Large intestine (tissue), 3 donors: ENCODE results near the gene MINDY4B. TPM values are rescaled to one million over a fixed set of nuclear protein-coding genes. Genes with fewer than 3 reads are reported as not detected.
"Not testable (repeated sequence)": the region's sequence is repeated elsewhere in the genome, so short reads cannot be mapped to it uniquely, and the experiment has no call there.

Source experiments
- DNase-seq, 2 donors: peaks; one replicate each; pipeline versions ENCODE4 v3.0.0 to v3.0.0-alpha.2; 2013
- H3K27ac ChIP-seq: one replicate; pipeline ENCODE4 v1.5.1; 2013; ENCODE audit warnings: low read length
- H3K27me3 ChIP-seq: 2 replicates; pipeline ENCODE4 v1.6.1; 2013; ENCODE audit warnings: low read length; ENCODE audit not compliant: control insufficient read depth, insufficient read depth
- H3K36me3 ChIP-seq: 2 replicates; pipeline ENCODE4 v1.6.1; 2013; ENCODE audit warnings: low read length; ENCODE audit not compliant: control insufficient read depth, insufficient read depth
- H3K4me1 ChIP-seq: one replicate; pipeline ENCODE4 v1.6.1; 2013; ENCODE audit warnings: low read length; ENCODE audit not compliant: control insufficient read depth, insufficient read depth
- H3K4me3 ChIP-seq: one replicate; pipeline ENCODE4 v1.5.1; 2013; ENCODE audit warnings: low read length
- H3K9me3 ChIP-seq: one replicate; pipeline ENCODE4 v1.6.1; 2013; ENCODE audit warnings: mild to moderate bottlenecking, low read depth, low read length, moderate library complexity; ENCODE audit not compliant: control insufficient read depth
- WGBS: methylation state at CpG from one replicate; pipeline ENCODE4 v1.1.5; 2013; ENCODE audit warnings: low lambda C conversion rate; ENCODE audit not compliant: insufficient coverage; 5-methylcytosine and 5-hydroxymethylcytosine counted together
- polyA plus RNA-seq: library from polyadenylated mRNA; unstranded; fragments of 120-200 nt; gene quantifications from one replicate; pipeline ENCODE4 v1.2.1, GENCODE V29; 2013

The MINDY4B gene
- polyA plus RNA-seq, 1 donor: 0.91 TPM

DNA sequence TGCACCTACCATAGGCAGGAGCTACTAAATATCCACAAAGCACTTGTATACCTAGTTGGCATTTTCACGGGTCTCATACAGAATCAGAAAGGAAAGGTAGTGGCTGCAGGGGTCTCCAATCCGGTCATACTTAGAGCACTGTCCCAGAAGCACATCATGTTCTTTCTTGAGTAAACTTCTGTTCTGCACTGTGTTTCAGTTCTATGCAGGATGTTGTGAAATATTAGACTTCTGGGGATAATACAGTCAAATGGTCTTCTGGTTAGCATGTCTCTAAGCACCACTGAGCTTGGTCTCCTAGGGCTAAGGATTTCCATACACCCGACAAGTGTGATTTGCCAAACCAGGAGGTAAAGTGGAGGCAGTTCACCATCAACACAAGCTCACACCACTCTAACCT, 27.9 kb downstream of the MINDY4B start:
- Histone ChIP-seq H3K4me3 (no peak overlapping the region), H3K36me3 (no peaks in the 10 kb centered on the region), H3K9me3 (no peaks in the 10 kb centered on the region), H3K27ac (no peak overlapping the region), H3K4me1 (no peaks in the 10 kb centered on the region), H3K27me3 (no peaks in the 10 kb centered on the region)
- no CpG with 5 or more reads among the region's 3 CpGs for WGBS
- no peak for DNase-seq

DNA sequence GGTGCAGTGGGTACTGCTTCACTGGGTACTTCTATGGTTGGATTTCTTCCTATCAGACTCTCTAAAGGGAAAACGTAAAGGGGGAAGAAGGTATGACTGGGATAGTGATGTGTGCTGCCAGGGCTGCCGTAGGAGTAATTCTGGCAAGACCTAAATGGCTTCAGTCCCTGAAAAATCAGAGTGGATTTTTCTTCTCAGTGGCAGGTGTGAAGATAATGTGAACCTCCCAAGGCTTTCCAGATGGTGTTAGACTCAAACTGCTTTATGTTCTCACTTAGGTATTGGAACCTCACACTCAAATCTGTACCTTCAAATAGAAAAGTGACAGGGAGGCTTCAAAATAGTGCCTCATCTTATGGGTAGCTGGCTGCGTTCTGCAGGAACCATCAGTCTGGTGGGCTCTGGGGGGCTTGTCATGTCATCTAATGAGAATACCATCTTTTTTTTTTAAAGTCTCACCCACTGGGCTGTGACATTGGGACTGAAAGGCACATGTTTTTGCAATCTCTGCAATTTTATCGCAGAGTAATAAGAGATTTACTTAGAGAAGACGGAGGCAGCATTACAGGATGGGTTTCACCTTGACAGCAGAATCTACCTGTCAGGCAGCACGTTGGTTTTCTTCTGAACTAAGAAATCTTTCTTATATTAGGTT, 28.5 kb downstream of the MINDY4B start:
- no peak for DNase-seq
- H3K27me3 ChIP-seq: no peaks in the 10 kb centered on the region
- no peak overlapping the region for H3K27ac ChIP-seq
- no peaks in the 10 kb centered on the region for H3K4me1 ChIP-seq
- 83% methylated on average over 3 of the region's 6 CpGs for WGBS
- H3K4me3 ChIP-seq: no peak overlapping the region
- H3K36me3 ChIP-seq: no peaks in the 10 kb centered on the region
- no peaks in the 10 kb centered on the region for H3K9me3 ChIP-seq

DNA sequence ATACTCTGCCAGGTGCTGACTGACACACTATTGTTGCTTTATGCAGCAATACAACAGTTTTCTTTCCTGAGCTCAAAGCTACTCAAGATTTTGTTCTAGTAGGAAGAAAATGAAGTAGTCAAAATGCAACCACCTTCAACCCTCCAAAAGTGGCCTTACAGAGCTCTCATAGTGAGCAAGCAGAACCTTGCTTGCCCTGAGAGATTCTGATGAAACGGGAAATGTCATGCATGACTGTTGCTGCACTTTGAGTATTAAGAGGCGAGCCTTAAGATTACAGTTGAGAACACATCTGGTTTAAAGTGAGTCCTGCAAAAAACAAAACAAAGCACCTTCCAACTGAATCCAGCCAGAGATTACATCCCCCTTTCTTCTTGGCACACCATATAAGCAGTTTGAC, 29.7 kb downstream of the MINDY4B start:
- H3K9me3 ChIP-seq: no peaks in the 10 kb centered on the region
- DNase-seq: no peak
- H3K4me1 ChIP-seq: no peaks in the 10 kb centered on the region
- no peak overlapping the region for H3K4me3 ChIP-seq
- WGBS: 80% methylated on average over 1 of the region's 2 CpGs
- H3K36me3 ChIP-seq: no peaks in the 10 kb centered on the region
- H3K27me3 ChIP-seq: no peaks in the 10 kb centered on the region
- no peak overlapping the region for H3K27ac ChIP-seq

DNA sequence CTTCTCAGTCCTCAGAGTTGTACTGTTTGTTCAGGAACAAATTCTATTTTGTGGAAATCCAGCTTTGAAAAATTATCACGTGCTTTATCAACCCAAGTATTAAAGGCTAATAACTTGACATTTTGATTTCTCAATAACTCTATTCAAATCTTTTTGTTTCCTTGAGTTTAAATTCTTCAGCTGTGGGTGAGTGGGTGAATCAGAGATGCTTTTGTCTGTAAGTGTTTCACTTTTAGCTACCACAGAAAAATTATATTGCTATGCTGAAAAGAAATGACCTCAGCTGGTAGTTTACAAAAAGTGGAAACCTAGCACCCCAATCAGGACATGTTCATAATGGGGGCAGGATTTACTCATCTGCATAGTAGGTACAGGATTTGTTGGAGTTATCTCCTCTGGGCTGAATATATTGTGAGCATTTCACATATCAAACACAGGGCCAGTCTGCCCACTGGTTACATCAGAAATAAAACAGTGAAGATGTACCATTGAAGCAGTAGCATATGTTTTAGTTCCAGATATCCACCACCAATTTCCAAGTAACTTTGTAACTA, 30.5 kb downstream of the MINDY4B start:
- H3K4me1 ChIP-seq: no peaks in the 10 kb centered on the region
- no peaks in the 10 kb centered on the region for H3K27me3 ChIP-seq
- no peak overlapping the region for H3K4me3 ChIP-seq
- H3K36me3 ChIP-seq: no peaks in the 10 kb centered on the region
- no peak overlapping the region for H3K27ac ChIP-seq
- DNase-seq: no peak
- WGBS: no CpG with 5 or more reads among the region's 1 CpG
- no peaks in the 10 kb centered on the region for H3K9me3 ChIP-seq

DNA sequence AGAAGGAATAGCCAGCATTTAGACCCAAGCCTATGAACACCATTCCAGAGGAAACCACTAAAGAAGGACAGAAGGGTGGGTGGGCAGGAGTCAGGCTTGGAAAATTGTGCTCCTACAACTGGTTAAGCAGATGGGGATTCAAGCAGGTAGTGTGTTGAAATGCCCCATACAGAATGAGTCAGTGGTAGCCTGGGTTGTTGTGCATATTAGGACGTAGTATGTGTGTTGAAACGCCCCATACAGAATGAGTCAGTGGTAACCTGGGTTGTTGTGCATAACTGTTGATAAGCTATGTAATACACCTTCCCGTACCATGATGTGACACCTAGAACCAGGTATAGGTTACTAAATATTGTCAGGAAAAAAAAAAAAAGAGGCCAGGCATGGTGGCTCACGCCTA, 34.0 kb downstream of the MINDY4B start:
- Histone ChIP-seq H3K27me3 (no peaks in the 10 kb centered on the region), H3K9me3 (no peaks in the 10 kb centered on the region), H3K4me1 (no peaks in the 10 kb centered on the region), H3K36me3 (no peaks in the 10 kb centered on the region), H3K27ac (no peak overlapping the region), H3K4me3 (no peak overlapping the region)
- no CpG with 5 or more reads among the region's 4 CpGs for WGBS
- DNase-seq: no peak

DNA sequence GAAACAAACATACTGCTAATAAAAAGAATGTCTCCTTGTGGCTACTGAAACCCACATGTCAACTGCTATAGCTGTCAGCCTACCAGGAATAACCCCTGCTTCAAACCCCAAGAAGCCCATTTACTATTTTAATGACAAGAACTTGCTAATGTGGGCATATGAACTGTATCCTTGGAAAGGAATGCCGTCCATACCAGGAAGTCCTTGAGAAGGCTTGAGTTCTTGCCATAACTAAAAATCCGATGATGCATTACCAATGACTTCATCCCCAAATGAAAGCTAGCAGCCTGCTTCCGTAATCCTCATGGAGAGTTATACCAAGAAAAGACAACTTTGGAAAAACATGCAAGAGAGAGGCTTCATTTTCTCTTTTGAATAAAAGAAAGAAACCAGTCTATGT, 34.8 kb downstream of the MINDY4B start:
- Histone ChIP-seq H3K4me3 (no peak overlapping the region), H3K27me3 (no peaks in the 10 kb centered on the region), H3K36me3 (no peaks in the 10 kb centered on the region), H3K9me3 (no peaks in the 10 kb centered on the region), H3K4me1 (no peaks in the 10 kb centered on the region), H3K27ac (no peak overlapping the region)
- DNase-seq: no peak
- WGBS: no CpG with 5 or more reads among the region's 3 CpGs

DNA sequence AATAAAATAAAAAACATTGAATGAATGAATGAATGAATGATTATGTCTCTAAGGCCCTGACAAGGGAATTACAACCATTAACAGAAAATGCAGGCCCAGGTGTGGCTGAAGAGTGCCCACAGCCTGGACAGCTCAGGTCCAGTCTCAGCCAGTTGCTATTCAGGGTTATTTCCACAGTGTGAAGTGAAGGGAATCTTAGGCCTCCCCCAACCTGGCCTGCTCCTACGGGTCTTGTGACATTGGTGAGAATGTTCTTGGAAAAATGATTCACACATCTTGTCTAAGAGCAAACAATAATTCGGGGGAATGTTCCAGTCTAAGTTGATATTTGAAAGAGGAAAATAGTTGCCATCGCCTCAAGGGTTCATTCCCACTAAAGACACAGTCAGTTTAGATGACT, 37.0 kb downstream of the MINDY4B start:
- 79% methylated on average over 2 of the region's 3 CpGs for WGBS
- DNase-seq: no peak
- Histone ChIP-seq H3K4me1 (no peaks in the 10 kb centered on the region), H3K27ac (no peak overlapping the region), H3K27me3 (no peaks in the 10 kb centered on the region), H3K4me3 (no peak overlapping the region), H3K36me3 (no peaks in the 10 kb centered on the region), H3K9me3 (no peaks in the 10 kb centered on the region)

DNA sequence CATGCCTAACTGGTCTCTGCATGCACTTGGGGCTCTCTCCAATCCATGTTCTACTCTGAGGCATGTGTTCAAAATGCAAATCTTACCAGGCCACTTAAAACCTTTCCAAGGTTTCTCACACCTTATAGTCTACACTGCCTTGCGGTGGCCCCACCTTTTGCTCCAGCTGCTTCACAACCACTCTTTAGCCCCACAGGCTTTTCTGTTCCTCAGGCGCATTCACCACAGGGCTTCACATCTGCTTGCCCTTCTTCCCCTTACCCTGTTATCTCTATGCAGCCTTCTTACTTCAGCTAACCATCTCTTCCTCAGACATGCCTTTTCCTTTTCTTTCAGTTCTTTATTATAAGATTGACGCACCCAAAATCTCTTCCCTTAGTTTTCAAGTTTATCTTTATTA, 37.8 kb downstream of the MINDY4B start:
- DNase-seq: no peak
- Histone ChIP-seq H3K27ac (no peak overlapping the region), H3K9me3 (no peaks in the 10 kb centered on the region), H3K27me3 (no peaks in the 10 kb centered on the region), H3K4me1 (no peaks in the 10 kb centered on the region), H3K4me3 (no peak overlapping the region), H3K36me3 (no peaks in the 10 kb centered on the region)
- WGBS: 90% methylated on average over 3 of the region's 3 CpGs

DNA sequence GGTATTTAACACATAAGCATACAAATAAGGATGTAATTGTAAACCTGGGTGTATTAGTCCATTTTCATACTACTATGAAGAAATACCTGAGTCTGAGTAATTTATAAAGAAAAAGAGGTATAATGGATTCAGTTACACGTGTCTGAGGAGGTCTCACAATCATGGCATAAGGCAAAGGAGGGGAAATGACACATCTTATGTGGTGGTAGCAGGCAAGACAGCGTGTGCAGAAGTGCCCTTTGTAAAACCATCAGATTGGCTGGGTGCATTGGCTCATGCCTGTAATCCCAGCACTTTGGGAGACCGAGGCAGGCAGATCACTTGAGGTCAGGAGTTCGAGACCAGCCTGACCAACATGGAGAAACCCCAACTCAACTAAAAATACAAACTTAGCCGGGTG, 41.3 kb downstream of the MINDY4B start:
- H3K36me3 ChIP-seq, DNase-seq, H3K9me3 ChIP-seq, H3K4me3 ChIP-seq, H3K27me3 ChIP-seq, H3K4me1 ChIP-seq, H3K27ac ChIP-seq: not testable (repeated sequence)
- WGBS: no CpG with 5 or more reads among the region's 5 CpGs

DNA sequence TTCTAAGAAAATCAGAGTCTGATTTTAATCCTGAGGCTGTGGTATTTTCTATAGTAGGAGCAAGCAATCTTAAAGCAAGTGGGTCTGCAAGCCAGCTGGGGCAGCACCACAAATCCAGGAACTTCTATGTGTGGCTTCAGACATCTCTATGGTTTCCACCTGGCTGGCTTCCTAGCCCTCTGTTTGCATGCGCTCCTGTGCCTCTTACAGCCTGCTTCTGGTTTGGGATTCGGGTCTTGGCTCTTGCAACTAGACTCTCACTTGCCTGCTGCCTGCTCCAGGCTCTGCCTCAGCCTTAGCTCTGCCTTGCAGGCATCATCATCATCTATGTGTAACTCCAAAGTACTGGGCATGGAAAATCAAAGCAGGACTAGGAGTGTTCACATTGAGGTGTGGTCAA, 43.4 kb downstream of the MINDY4B start:
- no peak for DNase-seq
- Histone ChIP-seq H3K4me3 (no peak overlapping the region), H3K9me3 (no peaks in the 10 kb centered on the region), H3K27me3 (no peaks in the 10 kb centered on the region), H3K4me1 (no peaks in the 10 kb centered on the region), H3K27ac (no peak overlapping the region), H3K36me3 (no peaks in the 10 kb centered on the region)
- WGBS: no CpG with 5 or more reads among the region's 2 CpGs

DNA sequence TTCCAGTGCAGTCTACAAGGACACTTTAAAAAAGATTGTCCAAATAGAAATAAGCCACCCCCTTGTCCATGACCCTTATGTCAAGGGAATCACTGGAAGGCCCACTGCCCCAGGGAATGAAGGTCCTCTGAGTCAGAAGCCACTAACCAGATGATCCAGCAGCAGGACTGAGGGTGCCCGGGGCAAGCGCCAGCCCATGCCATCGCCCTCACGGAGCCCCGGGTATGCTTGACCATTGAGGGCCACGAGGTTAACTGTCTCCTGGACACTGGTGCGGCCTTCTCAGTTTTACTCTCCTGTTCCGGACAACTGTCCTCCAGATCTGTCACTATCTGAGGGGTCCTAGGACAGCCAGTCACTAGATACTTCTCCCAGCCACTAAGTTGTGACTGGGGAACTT, 47.3 kb downstream of the MINDY4B start:
- not testable (repeated sequence) for H3K4me3 ChIP-seq, DNase-seq, H3K4me1 ChIP-seq, H3K36me3 ChIP-seq, H3K9me3 ChIP-seq, H3K27ac ChIP-seq, H3K27me3 ChIP-seq
- no CpG with 5 or more reads among the region's 8 CpGs for WGBS
